ENCODE data around the gene HAUS7. TPM values are rescaled to one million over a fixed set of nuclear protein-coding genes. Genes with fewer than 3 reads are reported as not detected.

HAUS7 gene
- total and polyA plus RNA-seq, 2 experiments from 2014 or later, result 59.8 to 77.9 TPM

GRCh38 chrX:153455571-153455970 is 14.8 kb downstream of the HAUS7 start (continued):
- TF ChIP-seq REST (IDR thresholded peaks at IDR 0.05; ENCODE audit: unreplicated experiment), result no peak

GRCh38 chrX:153454901-153455550 is 15.3 kb downstream of the HAUS7 start:
- Mint-ChIP-seq H3K4me3 (no peak overlapping the region), H3K9me3 (no peaks in the 10 kb centered on the region), H3K4me1 (no peaks in the 10 kb centered on the region), H3K36me3 (ENCODE audit: low read depth) (peaks cover 5% of the 10 kb centered on the region; the same call in 2 of the 3 replicates), H3K27me3 (ENCODE audit: insufficient read depth, low read depth, poor library complexity) (peaks cover 4% of the 10 kb centered on the region), H3K27ac (no peak overlapping the region)
- no peak for DNase-seq (ENCODE audit: low spot score)
- Histone ChIP-seq H3K4me2 (no peak overlapping the region), H3K27ac (ENCODE audit: low read depth) (no peak overlapping the region), H3K36me3 (ENCODE audit: insufficient read depth) (no peaks in the 10 kb centered on the region), H3K79me2 (replicated peaks; ENCODE audit: insufficient read depth) (no peaks in the 10 kb centered on the region), H3F3A (replicated peaks; ENCODE audit: low read depth) (no peaks in the 10 kb centered on the region), H3K4me3 (no peak overlapping the region), H3K4me1 (ENCODE audit: insufficient read depth) (no peaks in the 10 kb centered on the region), H2AFZ (no peak overlapping the region), H3K27me3 (ENCODE audit: insufficient read depth) (no peaks in the 10 kb centered on the region), H3K9me2 (ENCODE audit: insufficient read depth) (no peaks in the 10 kb centered on the region), H4K20me1 (replicated peaks; ENCODE audit: insufficient read depth) (no peaks in the 10 kb centered on the region)
- no peak for ATAC-seq
- TF ChIP-seq ETS1 (IDR thresholded peaks at IDR 0.05) (no peak), NANOG (IDR thresholded peaks at IDR 0.05; ENCODE audit: borderline replicate concordance) (no peak), JUNB (IDR thresholded peaks at IDR 0.05; ENCODE audit: unreplicated experiment) (no peak), REST (IDR thresholded peaks at IDR 0.05; ENCODE audit: unreplicated experiment) (no peak), POLR2AphosphoS5 (IDR thresholded peaks at IDR 0.05; ENCODE audit: low read depth) (no peak), CTCF (conservative IDR thresholded peaks at IDR 0.05; ENCODE audit: low read depth in 2 of 2) (no peak), EZH2 (IDR thresholded peaks at IDR 0.05; ENCODE audit: low read depth, unreplicated experiment) (no peak), EZH2phosphoT487 (IDR thresholded peaks at IDR 0.05; ENCODE audit: unreplicated experiment) (no peak)

Measured in GM23338 (cell line).